DND-41 (cell line): Measurements from ENCODE around the gene CNNM2.

Experiments
- ATAC-seq: fragments of 200-7000 bp; cut with Tn5 transposase; 3 replicates; pipeline ENCODE4 v1.9.1; 2021; ENCODE audit warnings: low read depth; ENCODE audit not compliant: insufficient read depth
- DNase-seq: peaks from one replicate; pipeline ENCODE4 v3.0.0-alpha.2; 2020
- H2AFZ ChIP-seq: 2 replicates; pipeline ENCODE4 v1.6.0; 2012; ENCODE audit warnings: low read depth, low read length
- H3K27ac ChIP-seq: 2 replicates; pipeline ENCODE4 v1.5.1; 2012; ENCODE audit warnings: low read length, inconsistent platforms
- H3K27me3 ChIP-seq: fragments of 200-600 bp; sonication (generic); 2 replicates; pipeline ENCODE4 v1.6.0; 2012; ENCODE audit warnings: low read length, mild to moderate bottlenecking, inconsistent platforms; ENCODE audit not compliant: insufficient read depth, poor library complexity
- H3K36me3 ChIP-seq: 2 replicates; pipeline ENCODE4 v1.5.1; 2012; ENCODE audit warnings: low read length, inconsistent platforms; ENCODE audit not compliant: insufficient read depth
- H3K4me1 ChIP-seq: 2 replicates; pipeline ENCODE4 v1.5.1; 2012; ENCODE audit warnings: mild to moderate bottlenecking, low read length; ENCODE audit not compliant: insufficient read depth
- H3K4me2 ChIP-seq: 2 replicates; pipeline ENCODE4 v1.6.0; 2012; ENCODE audit warnings: mild to moderate bottlenecking, moderate library complexity, low read length, inconsistent platforms; ENCODE audit not compliant: insufficient read depth
- H3K4me3 ChIP-seq, 2 experiments: fragments of 200-600 bp in 1 of 2; shearing (Covaris generic) in 1 of 2; 2 replicates each; pipeline ENCODE4 v1.5.1; 2012 to 2016; ENCODE audit warnings: inconsistent platforms in 2 of 2, low read length in 2 of 2, mild to moderate bottlenecking in 2 of 2, low read depth in 1 of 2, moderate library complexity in 1 of 2
- H3K79me2 ChIP-seq: 2 replicates; pipeline ENCODE4 v1.6.0; 2012; ENCODE audit warnings: low read length, inconsistent platforms; ENCODE audit not compliant: insufficient read depth
- H3K9ac ChIP-seq: 2 replicates; pipeline ENCODE4 v1.6.0; 2012; ENCODE audit warnings: low read depth, mild to moderate bottlenecking, inconsistent platforms, low read length, moderate library complexity
- H3K9me3 ChIP-seq: 2 replicates; pipeline ENCODE4 v1.5.1; 2012; ENCODE audit warnings: low read length, moderate library complexity, mild to moderate bottlenecking, inconsistent platforms; ENCODE audit not compliant: insufficient read depth, severe bottlenecking
- H4K20me1 ChIP-seq: 2 replicates; pipeline ENCODE4 v1.6.0; 2012; ENCODE audit warnings: low read length; ENCODE audit not compliant: insufficient read depth
- CTCF ChIP-seq: IDR thresholded peaks from 2 replicates; pipeline ENCODE4 v1.5.1; 2012; ENCODE audit warnings: borderline replicate concordance, low read length, moderate library complexity, mild to moderate bottlenecking; ENCODE audit not compliant: poor library complexity, severe bottlenecking; ENCODE audit errors: extremely low read depth
- EZH2 ChIP-seq: IDR thresholded peaks from 3 replicates; pipeline ENCODE4 v1.6.1; 2012; ENCODE audit warnings: borderline replicate concordance, low read depth, mild to moderate bottlenecking, moderate library complexity, low read length, inconsistent platforms; ENCODE audit not compliant: severe bottlenecking

The CNNM2 gene

DNA sequence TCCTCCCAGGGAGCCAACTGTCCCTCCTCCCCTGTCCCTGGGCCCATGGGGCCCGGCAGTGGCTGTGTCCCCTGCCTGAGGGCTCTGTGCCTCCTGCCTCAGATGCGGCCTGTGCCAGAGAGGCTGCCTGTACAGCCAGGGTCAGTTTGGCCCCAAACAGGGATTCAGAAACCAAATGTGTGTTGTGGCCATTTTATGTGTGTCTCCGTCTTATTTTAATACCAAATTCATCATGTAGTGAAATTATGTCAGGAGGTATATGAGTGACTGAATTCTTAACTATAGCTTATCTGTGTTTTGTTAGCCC, 160.2 kb downstream of the CNNM2 start:
- Histone ChIP-seq H2AFZ (no peak overlapping the region), H3K9me3 (no peaks in the 10 kb centered on the region), H3K4me2 (no peak overlapping the region), H4K20me1 (no peaks in the 10 kb centered on the region), H3K79me2 (no peaks in the 10 kb centered on the region), H3K4me1 (no peaks in the 10 kb centered on the region), H3K4me3 (no peak overlapping the region), H3K27me3 (no peaks in the 10 kb centered on the region), H3K36me3 (peaks cover 17% of the 10 kb centered on the region), H3K27ac (no peak overlapping the region), H3K9ac (no peak overlapping the region)
- ATAC-seq, result no peak
- TF ChIP-seq CTCF (no peak), EZH2 (no peak)
- no peak for DNase-seq

DNA sequence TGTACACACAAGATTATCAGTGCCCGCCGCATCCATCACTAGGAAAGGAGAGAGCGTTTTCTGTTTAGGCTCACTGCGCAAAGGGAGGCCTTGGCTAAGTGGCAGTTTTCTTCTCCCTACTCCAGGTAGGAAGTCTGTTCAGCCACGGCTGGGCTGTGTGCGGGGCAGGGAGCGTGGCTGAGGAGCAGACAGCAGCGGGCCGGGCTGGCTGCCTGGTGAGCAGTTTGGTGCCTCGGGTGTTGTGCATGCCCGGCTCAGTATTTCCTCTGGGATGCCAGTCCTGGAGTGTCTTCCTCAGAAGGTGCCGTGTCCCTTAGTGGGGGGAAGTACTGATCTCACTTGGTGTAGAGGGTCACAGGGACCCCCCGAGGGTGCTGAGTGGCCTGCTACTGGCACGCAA, 160.6 kb downstream of the CNNM2 start:
- Histone ChIP-seq H3K27ac (no peak overlapping the region), H3K4me2 (no peak overlapping the region), H2AFZ (no peak overlapping the region), H3K4me3 (no peak overlapping the region), H3K27me3 (no peaks in the 10 kb centered on the region), H3K9ac (no peak overlapping the region), H3K4me1 (no peaks in the 10 kb centered on the region), H4K20me1 (no peaks in the 10 kb centered on the region), H3K79me2 (no peaks in the 10 kb centered on the region), H3K9me3 (no peaks in the 10 kb centered on the region), H3K36me3 (peaks cover 21% of the 10 kb centered on the region)
- DNase-seq (no peak), ATAC-seq (no peak)
- no peak for TF ChIP-seq EZH2
- TF ChIP-seq CTCF, result no peak

- H3K9ac ChIP-seq, result no peak overlapping the region
- no peaks in the 10 kb centered on the region for H3K9me3 ChIP-seq
- peaks cover 25% of the 10 kb centered on the region for H3K36me3 ChIP-seq
- H3K4me2 ChIP-seq, result no peak overlapping the region
- no peak for ATAC-seq
- no peak overlapping the region for H3K4me3 ChIP-seq
- H3K27me3 ChIP-seq, result no peaks in the 10 kb centered on the region
- no peaks in the 10 kb centered on the region for H3K79me2 ChIP-seq
- H2AFZ ChIP-seq, result no peak overlapping the region
- H3K27ac ChIP-seq, result no peak overlapping the region
- H3K4me1 ChIP-seq, result no peaks in the 10 kb centered on the region
- H4K20me1 ChIP-seq, result no peaks in the 10 kb centered on the region
- TF ChIP-seq CTCF, result no peak
- TF ChIP-seq EZH2, result no peak
- DNase-seq, result no peak
These were observed 161.0 kb downstream of the CNNM2 start for GRCh38 chr10:103079100-103079499.

- Histone ChIP-seq H3K9me3 (no peaks in the 10 kb centered on the region), H3K4me3 (no peak overlapping the region), H3K27me3 (no peaks in the 10 kb centered on the region), H2AFZ (no peak overlapping the region), H3K9ac (no peak overlapping the region), H3K27ac (no peak overlapping the region), H3K79me2 (no peaks in the 10 kb centered on the region), H4K20me1 (no peaks in the 10 kb centered on the region), H3K4me2 (no peak overlapping the region), H3K36me3 (peaks cover 34% of the 10 kb centered on the region), H3K4me1 (no peaks in the 10 kb centered on the region)
- no peak for DNase-seq
- ATAC-seq, result no peak
- TF ChIP-seq CTCF, result no peak
- TF ChIP-seq EZH2, result no peak
These were observed 161.9 kb downstream of the CNNM2 start for GRCh38 chr10:103079946-103080345.
